Astrocyte of the cerebellum (primary cell): ENCODE results near the gene SLC25A29.

Experiments
- DNase-seq: peaks from one replicate; pipeline ENCODE4 v3.0.0-alpha.2; 2011; ENCODE audit warnings: low read depth
- H3K4me3 ChIP-seq: 2 replicates; pipeline ENCODE4 v1.5.1; 2011; ENCODE audit warnings: mild to moderate bottlenecking, low read depth, low read length, moderate library complexity
- CTCF ChIP-seq: IDR thresholded peaks from 2 replicates; pipeline ENCODE4 v1.5.1; 2012; ENCODE audit warnings: low read length, low read depth, moderate library complexity, mild to moderate bottlenecking; ENCODE audit errors: missing control alignments
- in situ Hi-C: cut with HindIII; loops from 2 replicates; pipeline ENCODE4 v1.10.0; 2017; ENCODE audit warnings: low sequenced_read_pairs

The SLC25A29 gene

GRCh38 chr14:100243020-100243419 is 63.2 kb downstream of the SLC25A29 start:
- H3K4me3 ChIP-seq: no peak overlapping the region
- no peak for TF ChIP-seq CTCF
- in situ Hi-C loops: no loop called here
- DNase-seq: no peak

DNA sequence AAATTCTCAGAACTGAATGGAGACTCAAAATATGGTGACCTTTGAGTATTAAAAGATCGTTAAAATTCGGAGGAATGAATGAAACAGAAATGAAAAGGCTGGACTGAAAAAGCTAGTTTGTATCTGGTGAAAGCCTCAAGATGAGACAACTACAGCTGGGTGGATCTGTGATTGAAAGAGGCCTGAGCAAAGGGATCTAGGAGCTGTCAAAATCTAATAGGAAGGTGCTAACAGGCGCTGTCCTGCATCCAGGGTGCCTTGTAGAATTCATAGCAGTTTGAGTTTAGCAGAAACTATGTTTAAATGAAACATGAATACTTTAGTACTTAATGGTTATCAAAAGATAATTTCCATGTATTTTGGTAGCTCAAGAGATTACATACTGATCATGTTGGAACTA is 65.0 kb downstream of the SLC25A29 start:
- in situ Hi-C loops: no loop called here
- DNase-seq: no peak
- TF ChIP-seq CTCF: no peak
- peak overlapping the region; percentile 84 for H3K4me3 ChIP-seq
